ENCODE measurements around the gene CCDC197. TPM values are rescaled to one million over a fixed set of nuclear protein-coding genes. Genes with fewer than 3 reads are reported as not detected.

Gene CCDC197
- total RNA-seq, 1 donor from 2014 or later: not detected

GRCh38 chr14:94042433-94043091, 45.5 kb downstream of the CCDC197 start:
- no peak for DNase-seq (ENCODE audit: low read depth in 2 of 2)

- no peak for DNase-seq (ENCODE audit: low read depth in 2 of 2)
These were observed 46.1 kb downstream of the CCDC197 start for GRCh38 chr14:94043111-94043755.

GRCh38 chr14:94043756-94044475, 46.8 kb downstream of the CCDC197 start:
- DNase-seq (ENCODE audit: low read depth in 2 of 2): no peak

- no peak for DNase-seq (ENCODE audit: low read depth in 2 of 2)
These were observed 47.5 kb downstream of the CCDC197 start for GRCh38 chr14:94044476-94045091.

GRCh38 chr14:94045101-94045500, 48.0 kb downstream of the CCDC197 start:
- DNase-seq (ENCODE audit: low read depth in 2 of 2): no peak

- no peak for DNase-seq (ENCODE audit: low read depth in 2 of 2)
These were observed 48.7 kb downstream of the CCDC197 start for GRCh38 chr14:94045563-94046345.

GRCh38 chr14:94046696-94047250, 49.7 kb downstream of the CCDC197 start:
- no peak for DNase-seq (ENCODE audit: low read depth in 2 of 2)

- DNase-seq (ENCODE audit: low read depth in 2 of 2): no peak
These were observed 50.5 kb downstream of the CCDC197 start for GRCh38 chr14:94047581-94047980.

GRCh38 chr14:94048691-94049624, 51.9 kb downstream of the CCDC197 start:
- DNase-seq (ENCODE audit: low read depth in 2 of 2): no peak

GRCh38 chr14:94049625-94050023, 52.5 kb downstream of the CCDC197 start:
- no peak for DNase-seq (ENCODE audit: low read depth in 2 of 2)

- no peak for DNase-seq (ENCODE audit: low read depth in 2 of 2)
These were observed 53.3 kb downstream of the CCDC197 start for GRCh38 chr14:94050231-94050880.

- DNase-seq (ENCODE audit: low read depth in 2 of 2): peak in 1 of 2 donors; percentile 46
These were observed 54.0 kb downstream of the CCDC197 start for GRCh38 chr14:94051115-94051514.

- no peak for DNase-seq (ENCODE audit: low read depth in 2 of 2)
These were observed 54.7 kb downstream of the CCDC197 start for GRCh38 chr14:94051779-94052178.

GRCh38 chr14:94052199-94052598, 55.1 kb downstream of the CCDC197 start:
- DNase-seq (ENCODE audit: low read depth in 2 of 2): no peak

GRCh38 chr14:94052662-94053061, 55.6 kb downstream of the CCDC197 start:
- no peak for DNase-seq (ENCODE audit: low read depth in 2 of 2)

- DNase-seq (ENCODE audit: low read depth in 2 of 2): no peak
These were observed 57.3 kb downstream of the CCDC197 start for GRCh38 chr14:94054401-94054800.

- no peak for DNase-seq (ENCODE audit: low read depth in 2 of 2)
These were observed 57.8 kb downstream of the CCDC197 start for GRCh38 chr14:94054936-94055335.

GRCh38 chr14:94056579-94057308, 59.6 kb downstream of the CCDC197 start:
- no peak for DNase-seq (ENCODE audit: low read depth in 2 of 2)
